Stimulated activated CD8-positive, alpha-beta memory T cell treated with anti-CD3 and anti-CD28 coated beads, Interleukin-15, amount 100 ng/mL, for 1 hour (primary cell): Measurements from ENCODE around the gene ZBTB7C.

Source experiments
- DNase-seq: peaks from one replicate; pipeline ENCODE4 v3.0.0-alpha.2; 2020; ENCODE audit warnings: low read depth

Gene ZBTB7C

GRCh38 chr18:48055351-48055750, 353.8 kb downstream of the ZBTB7C start:
- DNase-seq = no peak

- DNase-seq = no peak
These were observed 355.0 kb downstream of the ZBTB7C start for GRCh38 chr18:48053881-48054816.

- no peak for DNase-seq
These were observed 356.3 kb downstream of the ZBTB7C start for GRCh38 chr18:48052842-48053241.

- DNase-seq = no peak
These were observed 357.0 kb downstream of the ZBTB7C start for GRCh38 chr18:48051945-48052840.

GRCh38 chr18:48050176-48050575, 359.0 kb downstream of the ZBTB7C start:
- no peak for DNase-seq

GRCh38 chr18:48049757-48050156, 359.4 kb downstream of the ZBTB7C start:
- DNase-seq = no peak

GRCh38 chr18:48048251-48048650, 360.9 kb downstream of the ZBTB7C start:
- DNase-seq = no peak

- no peak for DNase-seq
These were observed 362.3 kb downstream of the ZBTB7C start for GRCh38 chr18:48046843-48047242.

GRCh38 chr18:48045744-48046143, 363.4 kb downstream of the ZBTB7C start:
- DNase-seq = no peak

GRCh38 chr18:48044944-48045343, 364.2 kb downstream of the ZBTB7C start:
- DNase-seq = no peak

- no peak for DNase-seq
These were observed 366.0 kb downstream of the ZBTB7C start for GRCh38 chr18:48043166-48043565.

- DNase-seq = no peak
These were observed 366.8 kb downstream of the ZBTB7C start for GRCh38 chr18:48042431-48042830.

GRCh38 chr18:48040457-48041110, 368.6 kb downstream of the ZBTB7C start:
- DNase-seq = no peak

- no peak for DNase-seq
These were observed 369.4 kb downstream of the ZBTB7C start for GRCh38 chr18:48039769-48040215.

GRCh38 chr18:48038636-48039035, 370.5 kb downstream of the ZBTB7C start:
- DNase-seq = no peak

GRCh38 chr18:48037481-48038271, 371.5 kb downstream of the ZBTB7C start:
- no peak for DNase-seq

- no peak for DNase-seq
These were observed 372.4 kb downstream of the ZBTB7C start for GRCh38 chr18:48036641-48037421.

GRCh38 chr18:48036226-48036625, 373.0 kb downstream of the ZBTB7C start:
- no peak for DNase-seq

GRCh38 chr18:48035556-48035860, 373.7 kb downstream of the ZBTB7C start:
- no peak for DNase-seq

GRCh38 chr18:48034651-48035555, 374.3 kb downstream of the ZBTB7C start:
- DNase-seq = no peak
